CD4-positive, CD25-positive, alpha-beta regulatory T cell (primary cell): ENCODE data around the gene IMPG2. TPM values are rescaled to one million over a fixed set of nuclear protein-coding genes. Genes with fewer than 3 reads are reported as not detected.

Source experiments
- ATAC-seq, 2 donors: fragments of 150-1000 bp; cut with Tn5 transposase; one replicate each; pipeline ENCODE4 v1.10.0; 2021; ENCODE audit warnings: low read depth in 2 of 2, moderate number of reproducible peaks in 2 of 2, moderate library complexity in 1 of 2
- DNase-seq, 3 donors: peaks; one replicate each; pipeline versions ENCODE4 v3.0.0 to v3.0.0-alpha.2; 2012 to 2022; ENCODE audit warnings: mixed read lengths in 1 of 3
- H3K27ac ChIP-seq: one replicate; pipeline ENCODE4 v1.7.0; 2013; ENCODE audit warnings: mild to moderate bottlenecking, low read length; ENCODE audit not compliant: insufficient read depth, poor library complexity, severe bottlenecking
- H3K27me3 ChIP-seq: one replicate; pipeline ENCODE4 v1.7.0; 2013; ENCODE audit warnings: low read length; ENCODE audit not compliant: control insufficient read depth, insufficient read depth
- H3K36me3 ChIP-seq: one replicate; pipeline ENCODE4 v1.7.0; 2013; ENCODE audit warnings: mild to moderate bottlenecking, low read length, moderate library complexity; ENCODE audit not compliant: control insufficient read depth, insufficient read depth
- H3K4me1 ChIP-seq: 2 replicates; pipeline ENCODE4 v1.7.0; 2013; ENCODE audit warnings: mild to moderate bottlenecking, low read length; ENCODE audit not compliant: insufficient read depth, control insufficient read depth, poor library complexity, severe bottlenecking
- H3K4me3 ChIP-seq: one replicate; pipeline ENCODE4 v1.7.0; 2013; ENCODE audit warnings: low read depth, mild to moderate bottlenecking, low read length, moderate library complexity
- H3K9me3 ChIP-seq, 2 experiments: 1 replicate in 1 of 2; 2 replicates in 1 of 2; pipeline ENCODE4 v1.7.0; 2013; ENCODE audit warnings: low read length in 2 of 2, mild to moderate bottlenecking in 1 of 2, moderate library complexity in 1 of 2; ENCODE audit not compliant: control insufficient read depth in 2 of 2
- H3K27ac Mint-ChIP-seq, 3 donors: one replicate each; pipeline ENCODE4 v1.8.0; 2020 to 2022; ENCODE audit warnings: mild to moderate bottlenecking in 3 of 3, mixed read lengths in 3 of 3, moderate library complexity in 2 of 3
- H3K27me3 Mint-ChIP-seq: one replicate; pipeline ENCODE4 v1.8.0; 2022; ENCODE audit warnings: mild to moderate bottlenecking, mixed read lengths
- H3K36me3 Mint-ChIP-seq: one replicate; pipeline ENCODE4 v1.8.0; 2020; ENCODE audit warnings: mixed read lengths
- H3K4me1 Mint-ChIP-seq, 4 donors: one replicate each; pipeline ENCODE4 v1.8.0; 2020 to 2022; ENCODE audit warnings: mixed read lengths in 4 of 4, mild to moderate bottlenecking in 1 of 4
- H3K4me3 Mint-ChIP-seq, 4 donors: one replicate each; pipeline ENCODE4 v1.8.0; 2020 to 2022; ENCODE audit warnings: mild to moderate bottlenecking in 4 of 4, mixed read lengths in 4 of 4, moderate library complexity in 3 of 4
- H3K9me3 Mint-ChIP-seq, 7 donors: one replicate each; pipeline ENCODE4 v1.8.0; 2020 to 2022; ENCODE audit warnings: mixed read lengths in 7 of 7, mild to moderate bottlenecking in 3 of 7, moderate library complexity in 2 of 7
- polyA plus RNA-seq, 4 donors: library from polyadenylated mRNA; unstranded; fragments of 300-500 nt; fragmentation: Illumina TruSeq; gene quantifications; one replicate each; pipeline ENCODE4 v1.2.3, GENCODE V29; 2021
- total RNA-seq: library from RNA; stranded (reverse); gene quantifications from one replicate; pipeline ENCODE4 v1.2.3, GENCODE V29; 2022

Gene IMPG2
- total and polyA plus RNA-seq, 5 donors from 2014 or later = 0.02 to 0.35 TPM; not detected in 3

GRCh38 chr3:101292027-101292426, 28.3 kb downstream of the IMPG2 start:
- H3K4me1 Mint-ChIP-seq = no peaks in the 10 kb centered on the region
- ATAC-seq = no peak
- Histone ChIP-seq H3K27me3 (no peaks in the 10 kb centered on the region), H3K4me1 (no peaks in the 10 kb centered on the region), H3K27ac (no peak overlapping the region), H3K36me3 (no peaks in the 10 kb centered on the region), H3K9me3 (peaks cover 0 to 3% of the 10 kb centered on the region in 2 experiments), H3K4me3 (no peak overlapping the region)
- H3K36me3 Mint-ChIP-seq = peaks cover 8% of the 10 kb centered on the region
- no peak overlapping the region for H3K27ac Mint-ChIP-seq
- H3K9me3 Mint-ChIP-seq = peaks cover 0 to 32% (median 13%) of the 10 kb centered on the region in 7 donors
- no peak for DNase-seq
- no peak overlapping the region for H3K4me3 Mint-ChIP-seq
- no peaks in the 10 kb centered on the region for H3K27me3 Mint-ChIP-seq

GRCh38 chr3:101288294-101288693, 32.1 kb downstream of the IMPG2 start:
- ATAC-seq (no peak), DNase-seq (no peak)
- no peaks in the 10 kb centered on the region for H3K4me1 ChIP-seq
- H3K4me3 ChIP-seq = no peak overlapping the region
- H3K9me3 ChIP-seq = no peaks in the 10 kb centered on the region
- no peak overlapping the region for H3K27ac ChIP-seq
- no peaks in the 10 kb centered on the region for H3K36me3 ChIP-seq
- Mint-ChIP-seq H3K9me3 (peaks cover 0 to 12% (median 3%) of the 10 kb centered on the region in 7 donors), H3K36me3 (peaks cover 6% of the 10 kb centered on the region), H3K4me1 (peaks cover 0 to 4% (median 1%) of the 10 kb centered on the region in 4 donors), H3K4me3 (no peak overlapping the region), H3K27me3 (no peaks in the 10 kb centered on the region), H3K27ac (no peak overlapping the region)
- no peaks in the 10 kb centered on the region for H3K27me3 ChIP-seq

- peaks cover 0 to 12% (median 3%) of the 10 kb centered on the region in 7 donors for H3K9me3 Mint-ChIP-seq
- no peaks in the 10 kb centered on the region for H3K27me3 ChIP-seq
- no peak overlapping the region for H3K4me3 ChIP-seq
- H3K4me1 Mint-ChIP-seq = peaks cover 0 to 4% (median 1%) of the 10 kb centered on the region in 4 donors
- no peaks in the 10 kb centered on the region for H3K36me3 ChIP-seq
- no peaks in the 10 kb centered on the region for H3K9me3 ChIP-seq
- H3K27ac Mint-ChIP-seq = no peak overlapping the region
- no peak overlapping the region for H3K4me3 Mint-ChIP-seq
- no peaks in the 10 kb centered on the region for H3K4me1 ChIP-seq
- H3K27me3 Mint-ChIP-seq = no peaks in the 10 kb centered on the region
- no peak overlapping the region for H3K27ac ChIP-seq
- ATAC-seq (no peak), DNase-seq (no peak)
- peaks cover 6% of the 10 kb centered on the region for H3K36me3 Mint-ChIP-seq
These were observed 35.6 kb downstream of the IMPG2 start for GRCh38 chr3:101284757-101285156.

GRCh38 chr3:101281521-101282030, 38.8 kb downstream of the IMPG2 start:
- no peak for ATAC-seq
- no peaks in the 10 kb centered on the region for H3K27me3 ChIP-seq
- Mint-ChIP-seq H3K4me1 (peaks cover 0 to 4% (median 1%) of the 10 kb centered on the region in 4 donors), H3K4me3 (no peak overlapping the region), H3K27ac (no peak overlapping the region), H3K9me3 (peaks cover 0 to 2% (median 0%) of the 10 kb centered on the region in 7 donors), H3K36me3 (no peaks in the 10 kb centered on the region), H3K27me3 (no peaks in the 10 kb centered on the region)
- DNase-seq = no peak
- no peak overlapping the region for H3K4me3 ChIP-seq
- no peaks in the 10 kb centered on the region for H3K36me3 ChIP-seq
- H3K27ac ChIP-seq = no peak overlapping the region
- no peaks in the 10 kb centered on the region for H3K4me1 ChIP-seq
- no peaks in the 10 kb centered on the region for H3K9me3 ChIP-seq

GRCh38 chr3:101279765-101280385, 40.5 kb downstream of the IMPG2 start:
- H3K27me3 Mint-ChIP-seq = no peaks in the 10 kb centered on the region
- no peak overlapping the region for H3K4me3 Mint-ChIP-seq
- Histone ChIP-seq H3K9me3 (no peaks in the 10 kb centered on the region), H3K27me3 (no peaks in the 10 kb centered on the region), H3K4me3 (no peak overlapping the region), H3K27ac (no peak overlapping the region), H3K36me3 (no peaks in the 10 kb centered on the region), H3K4me1 (no peaks in the 10 kb centered on the region)
- no peaks in the 10 kb centered on the region for H3K9me3 Mint-ChIP-seq
- DNase-seq (no peak), ATAC-seq (no peak)
- no peak overlapping the region for H3K27ac Mint-ChIP-seq
- H3K36me3 Mint-ChIP-seq = no peaks in the 10 kb centered on the region
- no peaks in the 10 kb centered on the region for H3K4me1 Mint-ChIP-seq

GRCh38 chr3:101279162-101279561, 41.2 kb downstream of the IMPG2 start:
- Mint-ChIP-seq H3K9me3 (no peaks in the 10 kb centered on the region), H3K4me1 (no peaks in the 10 kb centered on the region), H3K27me3 (no peaks in the 10 kb centered on the region), H3K4me3 (no peak overlapping the region), H3K27ac (no peak overlapping the region), H3K36me3 (no peaks in the 10 kb centered on the region)
- Histone ChIP-seq H3K4me3 (no peak overlapping the region), H3K27ac (no peak overlapping the region), H3K27me3 (no peaks in the 10 kb centered on the region), H3K4me1 (no peaks in the 10 kb centered on the region), H3K9me3 (no peaks in the 10 kb centered on the region), H3K36me3 (no peaks in the 10 kb centered on the region)
- ATAC-seq (no peak), DNase-seq (no peak)

GRCh38 chr3:101278727-101279126, 41.6 kb downstream of the IMPG2 start:
- Mint-ChIP-seq H3K27ac (no peak overlapping the region), H3K4me1 (no peaks in the 10 kb centered on the region), H3K4me3 (no peak overlapping the region), H3K9me3 (no peaks in the 10 kb centered on the region), H3K27me3 (no peaks in the 10 kb centered on the region), H3K36me3 (no peaks in the 10 kb centered on the region)
- ATAC-seq (no peak), DNase-seq (no peak)
- no peak overlapping the region for H3K27ac ChIP-seq
- no peaks in the 10 kb centered on the region for H3K36me3 ChIP-seq
- no peaks in the 10 kb centered on the region for H3K9me3 ChIP-seq
- H3K27me3 ChIP-seq = no peaks in the 10 kb centered on the region
- no peaks in the 10 kb centered on the region for H3K4me1 ChIP-seq
- H3K4me3 ChIP-seq = no peak overlapping the region

GRCh38 chr3:101273608-101274007, 46.8 kb downstream of the IMPG2 start:
- H3K27ac Mint-ChIP-seq = no peak overlapping the region
- no peaks in the 10 kb centered on the region for H3K9me3 Mint-ChIP-seq
- H3K4me1 Mint-ChIP-seq = no peaks in the 10 kb centered on the region
- Histone ChIP-seq H3K27me3 (no peaks in the 10 kb centered on the region), H3K4me3 (no peak overlapping the region), H3K9me3 (no peaks in the 10 kb centered on the region), H3K27ac (no peak overlapping the region), H3K4me1 (no peaks in the 10 kb centered on the region), H3K36me3 (no peaks in the 10 kb centered on the region)
- H3K4me3 Mint-ChIP-seq = no peak overlapping the region
- no peak for ATAC-seq
- H3K27me3 Mint-ChIP-seq = no peaks in the 10 kb centered on the region
- peaks cover 20% of the 10 kb centered on the region for H3K36me3 Mint-ChIP-seq
- DNase-seq = no peak
